Activated T-cell treated with anti-CD3 and anti-CD28 coated beads, Interleukin-2, amount 50 U/mL, for 1 hour (primary cell): ENCODE measurements around the gene CYYR1.

Experiments
- DNase-seq: peaks from one replicate; pipeline ENCODE4 v3.0.0-alpha.2; 2020

CYYR1 gene

DNA sequence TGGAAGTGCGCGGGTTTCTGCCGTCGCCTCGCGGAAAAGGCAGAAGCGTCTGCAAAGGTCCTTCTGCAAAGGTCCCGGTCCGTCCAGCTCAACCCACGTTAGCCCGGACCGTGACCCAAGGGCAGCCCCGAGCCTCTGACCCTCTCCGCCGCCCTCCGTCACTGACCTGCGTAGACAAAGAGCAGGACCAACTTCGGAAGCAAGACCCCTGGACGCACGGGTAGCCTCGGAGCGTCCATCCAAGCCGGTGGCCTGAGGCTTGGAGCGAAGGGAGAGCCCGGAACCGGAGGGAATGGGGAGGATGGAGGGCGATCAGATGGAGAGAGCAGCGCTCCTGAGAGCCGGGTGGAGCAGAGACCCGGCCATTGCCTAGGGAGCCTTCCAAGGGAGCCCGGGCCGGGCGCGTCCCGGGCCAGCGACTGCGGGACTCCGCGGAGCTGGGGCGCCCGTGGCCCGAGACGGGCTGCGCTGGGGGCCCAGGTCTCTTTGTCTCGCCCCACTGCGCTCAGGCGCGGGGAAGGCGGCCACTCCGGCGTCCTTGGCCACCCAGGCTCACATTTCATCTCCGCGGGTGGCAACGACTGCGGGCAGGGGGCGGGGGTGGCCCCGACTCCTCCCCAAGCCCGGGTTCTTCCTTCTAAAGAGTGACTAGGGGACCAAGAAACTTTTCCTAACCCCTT is at the start of gene CYYR1:
CYYR1 (minus strand) TSS at position 585 of the 680 bp plus-strand sequence; CDS start at position 239, 346 bp downstream.
- DNase-seq, result no peak

DNA sequence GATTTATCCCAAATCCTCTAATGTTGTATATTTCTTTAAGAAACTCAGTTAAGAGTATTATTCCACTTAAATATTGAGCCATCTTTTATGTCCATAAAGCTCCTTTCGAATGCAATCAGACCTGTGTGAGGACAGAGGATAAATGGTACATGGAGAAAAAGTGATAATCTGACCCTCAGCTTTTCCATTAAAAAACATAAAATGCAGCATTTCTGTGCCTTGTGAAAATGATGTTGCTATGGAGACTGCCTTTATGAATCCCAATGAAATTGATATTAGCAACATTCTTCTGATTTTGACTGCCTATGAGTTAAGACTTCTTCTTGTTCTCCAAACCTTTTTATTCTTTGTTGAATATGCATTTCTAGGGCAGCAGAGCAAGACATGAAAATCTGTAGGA is 44.1 kb upstream of the CYYR1 start:
- no peak for DNase-seq

GRCh38 chr21:26614251-26614650 is 41.2 kb upstream of the CYYR1 start:
- DNase-seq, result no peak

DNA sequence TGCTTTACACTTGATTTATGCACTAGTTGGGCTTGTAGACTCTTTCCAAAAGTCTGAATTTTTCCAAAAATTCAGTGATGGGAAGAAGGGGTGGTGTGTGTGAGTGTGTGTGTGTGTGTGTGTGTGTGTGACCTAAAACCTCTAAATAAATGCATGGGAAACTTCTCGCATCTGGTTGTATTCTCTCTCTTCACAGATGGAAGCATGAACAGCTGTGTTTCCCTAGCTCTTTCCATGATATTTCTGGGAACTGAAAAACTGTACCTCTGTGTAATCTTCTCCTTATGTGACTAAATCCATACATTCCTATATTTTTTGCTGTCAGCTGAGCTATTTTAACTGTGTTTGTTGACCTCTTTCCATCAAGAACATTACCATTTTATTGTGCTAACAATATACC is 26.2 kb upstream of the CYYR1 start:
- DNase-seq, result no peak

DNA sequence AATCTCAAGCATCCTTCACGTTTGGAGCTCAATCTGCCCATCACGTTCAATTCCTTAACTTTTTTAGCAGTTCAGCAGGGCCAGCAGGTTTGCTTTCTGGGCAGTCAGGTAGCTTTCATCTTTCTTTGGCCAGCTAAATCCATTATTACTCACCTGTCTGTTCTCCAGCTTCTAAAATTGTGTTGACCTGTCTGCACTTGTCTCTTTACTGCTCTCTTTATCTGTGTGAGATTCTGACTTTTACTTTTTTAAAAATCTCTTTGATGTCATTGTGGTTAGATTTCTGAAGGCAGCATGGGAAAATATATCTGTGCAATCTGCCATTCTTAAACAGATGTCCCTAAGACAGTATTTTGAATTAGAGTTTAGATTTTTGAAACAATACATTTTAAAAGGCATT is 24.9 kb upstream of the CYYR1 start:
- DNase-seq, result no peak

GRCh38 chr21:26597031-26597430 is 23.9 kb upstream of the CYYR1 start:
- no peak for DNase-seq

DNA sequence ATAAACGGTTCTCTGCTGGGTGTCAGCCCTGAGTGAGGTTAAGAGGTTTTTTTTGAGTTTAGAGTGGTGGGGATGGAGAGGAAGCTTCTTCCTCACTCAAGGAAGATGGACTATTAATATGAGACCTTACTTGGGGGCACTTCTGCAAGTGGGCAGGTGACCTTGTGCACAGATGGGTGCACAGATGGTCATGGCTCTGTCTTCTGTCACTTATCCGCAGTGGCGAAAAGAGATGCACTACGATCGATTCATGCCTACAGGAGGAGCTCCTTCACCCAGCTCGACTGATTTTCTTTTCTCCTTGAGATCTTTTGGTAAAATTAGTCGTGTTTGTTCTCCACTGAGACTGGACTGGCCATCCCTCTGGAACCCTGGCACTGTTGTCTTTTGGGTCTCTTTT is 22.9 kb upstream of the CYYR1 start:
- DNase-seq, result no peak

- no peak for DNase-seq
Measured at GRCh38 chr21:26593800-26594199, 20.7 kb upstream of the CYYR1 start.

GRCh38 chr21:26591543-26591942 is 18.5 kb upstream of the CYYR1 start:
- DNase-seq, result no peak

GRCh38 chr21:26588446-26588845 is 15.4 kb upstream of the CYYR1 start:
- no peak for DNase-seq

DNA sequence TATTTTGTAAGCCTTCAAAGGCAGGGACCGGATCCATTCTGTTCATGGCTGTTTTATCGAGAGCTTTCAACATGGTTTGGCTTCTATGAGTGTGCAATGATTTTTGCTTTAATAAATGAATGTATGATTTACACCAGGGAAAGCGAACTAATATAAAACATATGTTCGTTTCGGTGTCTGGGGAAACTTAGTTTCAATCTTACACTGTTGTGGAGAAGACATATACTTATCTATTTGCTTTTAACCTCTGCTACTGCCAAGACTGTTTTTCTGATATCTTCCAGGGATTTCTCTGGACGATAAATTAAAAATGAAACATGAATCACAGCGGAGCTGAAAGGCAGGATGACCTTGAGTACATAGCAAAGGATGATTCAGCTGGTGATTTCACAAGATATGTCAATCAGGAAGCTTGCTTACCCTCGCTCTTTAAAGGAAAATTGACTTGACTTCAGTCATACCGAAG is 14.7 kb upstream of the CYYR1 start:
- no peak for DNase-seq

DNA sequence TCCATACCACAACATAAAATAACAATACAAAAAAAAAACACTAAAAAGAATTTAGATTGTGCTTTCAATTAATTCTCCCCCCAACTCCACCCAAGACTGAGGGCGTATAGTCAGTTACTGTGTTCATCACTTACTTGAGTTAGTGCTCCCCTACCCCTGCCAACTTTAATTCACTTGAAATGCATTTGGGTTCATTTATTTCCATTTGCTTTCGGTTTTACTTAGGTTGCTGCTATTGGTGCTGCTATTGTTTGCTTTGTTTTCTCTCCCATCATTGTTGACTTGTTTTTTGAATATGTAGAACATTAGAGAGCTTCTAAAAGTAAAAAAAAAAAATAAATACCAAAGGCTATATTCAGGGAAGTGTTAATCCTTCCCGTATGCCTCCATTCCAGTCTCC is 10.7 kb upstream of the CYYR1 start:
- DNase-seq, result no peak

DNA sequence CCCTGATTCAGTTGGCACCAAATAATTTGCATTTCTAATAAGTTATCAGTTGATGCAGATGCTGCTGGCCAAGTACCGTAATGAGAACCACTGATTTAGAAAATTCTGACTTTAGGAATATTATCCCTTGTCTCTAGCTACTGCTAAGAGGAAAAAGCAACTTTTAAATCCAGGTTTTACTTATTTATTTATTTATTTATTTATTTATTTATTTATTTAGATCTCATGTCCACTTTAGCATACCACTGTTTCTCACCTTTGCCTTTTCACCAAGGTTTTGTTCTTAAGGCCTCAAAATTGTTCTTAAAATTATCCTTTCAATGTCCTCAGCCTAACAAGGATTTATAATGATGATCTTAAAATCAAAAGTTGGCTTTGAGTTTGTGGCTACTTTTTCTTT is 8.7 kb upstream of the CYYR1 start:
- no peak for DNase-seq

- DNase-seq, result no peak
Measured at GRCh38 chr21:26572076-26572701, 897 bp downstream of the CYYR1 start.

DNA sequence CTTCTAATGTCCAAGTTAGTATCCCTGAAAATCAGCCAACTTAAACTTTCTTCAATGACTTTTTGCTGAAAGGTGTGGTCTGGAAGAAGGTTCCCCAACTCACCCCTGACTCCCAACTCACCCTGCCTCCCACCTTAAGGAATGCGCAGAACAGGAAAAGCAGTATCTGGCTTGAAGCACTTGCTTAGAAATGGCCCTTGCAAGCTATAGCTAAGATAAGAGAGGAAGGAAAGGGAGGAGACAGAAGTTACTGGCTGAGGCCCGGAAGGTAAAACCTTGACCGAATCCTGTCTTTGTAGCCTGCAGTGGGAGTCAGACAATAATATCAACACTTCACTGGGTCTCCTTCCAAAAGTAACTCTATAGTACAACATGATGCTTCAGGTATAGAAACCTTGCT is 2.9 kb downstream of the CYYR1 start:
- DNase-seq, result no peak

DNA sequence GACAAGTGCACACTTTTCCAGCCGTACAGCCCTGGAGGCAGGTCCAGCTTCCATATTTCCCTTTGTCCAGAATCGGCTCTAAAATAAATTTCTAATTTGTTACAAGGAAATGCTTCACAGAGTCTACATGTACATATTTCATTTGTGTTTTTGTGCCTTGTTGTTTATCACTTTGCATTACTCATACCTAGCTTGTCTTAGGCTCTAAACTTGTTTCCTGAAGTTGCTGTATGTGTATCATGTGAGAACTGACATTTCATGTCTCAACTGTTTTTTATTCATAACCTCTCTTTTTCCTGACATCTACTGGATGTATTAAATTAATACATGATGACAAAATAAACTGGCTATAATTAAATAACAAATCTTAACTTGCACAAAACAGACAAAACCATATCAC is 7.5 kb downstream of the CYYR1 start:
- no peak for DNase-seq

GRCh38 chr21:26565111-26565510 is 8.0 kb downstream of the CYYR1 start:
- no peak for DNase-seq

DNA sequence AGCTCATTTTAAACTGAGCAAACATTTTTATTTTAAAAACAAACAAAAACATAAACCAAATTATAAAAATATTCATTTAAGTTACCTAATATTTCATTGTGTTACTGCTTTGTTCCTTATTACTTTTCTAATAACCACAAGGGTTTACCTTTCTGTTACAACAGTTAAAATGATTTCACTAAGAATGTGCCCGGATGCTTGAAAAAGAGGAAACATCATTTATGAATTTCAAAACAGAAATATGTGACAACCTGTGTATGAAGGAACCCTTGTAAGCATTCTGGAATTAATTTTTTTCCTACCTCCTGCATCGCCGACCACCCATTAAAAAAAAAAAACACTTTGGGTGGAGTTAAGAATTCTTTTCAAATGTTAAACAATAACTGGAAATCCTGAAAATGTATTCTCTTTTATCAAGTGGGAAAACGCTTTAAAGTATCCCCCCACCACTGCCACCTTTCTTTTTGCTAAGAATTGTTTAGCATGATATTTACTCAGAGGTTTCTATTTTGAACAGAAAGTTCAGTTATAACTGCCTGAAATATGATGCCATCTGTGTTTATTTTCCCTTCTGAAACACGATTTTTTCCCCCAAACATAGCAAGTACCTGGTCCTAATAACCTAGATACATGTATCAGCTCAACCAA is 9.1 kb downstream of the CYYR1 start:
- no peak for DNase-seq

GRCh38 chr21:26560612-26561011 is 12.5 kb downstream of the CYYR1 start:
- DNase-seq, result no peak

- no peak for DNase-seq
Measured at GRCh38 chr21:26559099-26559498, 14.0 kb downstream of the CYYR1 start.

GRCh38 chr21:26557106-26557505 is 16.0 kb downstream of the CYYR1 start:
- DNase-seq, result no peak

DNA sequence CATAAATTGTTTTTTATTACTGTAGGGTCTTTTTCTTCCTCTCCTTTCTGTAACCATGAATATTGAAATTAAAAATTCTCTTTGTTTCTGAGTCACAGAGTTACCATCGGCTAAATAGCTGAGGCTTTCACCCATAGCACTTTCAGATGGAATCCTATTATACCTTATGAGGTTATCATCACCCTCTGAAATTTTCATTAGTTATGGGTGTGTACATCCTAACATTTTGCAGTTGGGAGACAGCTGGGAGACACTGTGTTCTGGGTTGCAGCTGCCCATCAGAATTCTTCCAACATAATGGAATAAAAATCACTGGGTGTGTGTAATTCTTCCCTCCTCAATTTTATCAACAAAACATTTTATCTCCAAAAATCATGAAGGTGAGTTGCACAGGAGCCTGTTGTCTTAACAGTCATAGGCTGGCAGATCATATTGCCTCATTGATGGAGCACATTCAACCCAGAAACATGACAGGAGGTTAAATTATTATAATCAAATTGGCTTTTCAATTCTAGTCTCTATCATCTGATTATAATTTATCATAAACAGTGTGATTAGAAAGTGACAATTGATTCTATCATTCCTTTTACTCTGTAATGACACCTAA is 17.4 kb downstream of the CYYR1 start:
- no peak for DNase-seq

GRCh38 chr21:26554365-26554764 is 18.7 kb downstream of the CYYR1 start:
- DNase-seq, result no peak

- DNase-seq, result no peak
Measured at GRCh38 chr21:26553898-26554297, 19.2 kb downstream of the CYYR1 start.
